Measurements from ENCODE around the gene XYLB.
A peak's percentile ranks its signal among the peaks of the same experiment; 100 is the strongest.

Gene XYLB

DNA sequence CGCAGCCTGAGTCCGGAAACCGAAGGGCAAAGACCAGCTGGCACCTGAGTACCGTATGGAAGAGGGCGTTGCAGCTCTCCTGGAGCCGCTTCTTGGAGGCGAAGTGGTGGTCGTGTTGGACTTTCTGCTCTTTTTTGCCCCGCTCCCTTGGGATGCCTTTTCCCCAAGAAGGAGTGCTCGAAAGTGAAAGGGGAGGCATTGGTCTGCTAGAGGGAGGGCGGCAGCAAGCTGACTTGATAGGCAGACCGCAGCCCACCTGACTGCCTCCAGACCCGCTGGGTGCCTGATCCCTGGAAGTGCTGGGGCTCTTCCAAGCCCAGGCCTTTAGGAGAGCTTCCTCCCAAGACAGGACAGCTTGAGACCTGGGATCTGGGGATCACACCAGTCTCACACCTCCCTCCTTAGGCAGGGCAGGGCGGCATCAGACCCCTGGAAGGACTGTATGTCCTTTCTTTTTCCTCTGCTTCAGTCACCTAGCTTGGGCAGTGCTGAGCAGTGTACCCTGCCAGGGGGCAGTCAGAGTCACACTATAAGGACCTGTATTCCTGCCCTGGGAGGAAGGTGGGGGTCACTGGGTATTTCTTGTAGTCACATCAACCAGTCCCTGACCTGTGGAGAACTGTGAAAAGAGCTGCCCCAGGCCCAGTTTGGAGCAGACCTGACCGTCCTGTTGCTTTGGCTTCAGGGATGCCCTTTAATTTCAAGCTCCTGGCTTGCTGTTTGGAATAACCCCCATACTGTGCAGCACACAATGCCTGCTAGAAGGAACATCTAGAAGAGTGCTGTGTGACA, 109.2 kb downstream of the XYLB start:
- peak overlapping the region; percentile 53 for H3K27ac ChIP-seq (ENCODE audit: poor library complexity, severe bottlenecking)
- ATAC-seq (ENCODE audit: low read depth): peak; percentile 9

DNA sequence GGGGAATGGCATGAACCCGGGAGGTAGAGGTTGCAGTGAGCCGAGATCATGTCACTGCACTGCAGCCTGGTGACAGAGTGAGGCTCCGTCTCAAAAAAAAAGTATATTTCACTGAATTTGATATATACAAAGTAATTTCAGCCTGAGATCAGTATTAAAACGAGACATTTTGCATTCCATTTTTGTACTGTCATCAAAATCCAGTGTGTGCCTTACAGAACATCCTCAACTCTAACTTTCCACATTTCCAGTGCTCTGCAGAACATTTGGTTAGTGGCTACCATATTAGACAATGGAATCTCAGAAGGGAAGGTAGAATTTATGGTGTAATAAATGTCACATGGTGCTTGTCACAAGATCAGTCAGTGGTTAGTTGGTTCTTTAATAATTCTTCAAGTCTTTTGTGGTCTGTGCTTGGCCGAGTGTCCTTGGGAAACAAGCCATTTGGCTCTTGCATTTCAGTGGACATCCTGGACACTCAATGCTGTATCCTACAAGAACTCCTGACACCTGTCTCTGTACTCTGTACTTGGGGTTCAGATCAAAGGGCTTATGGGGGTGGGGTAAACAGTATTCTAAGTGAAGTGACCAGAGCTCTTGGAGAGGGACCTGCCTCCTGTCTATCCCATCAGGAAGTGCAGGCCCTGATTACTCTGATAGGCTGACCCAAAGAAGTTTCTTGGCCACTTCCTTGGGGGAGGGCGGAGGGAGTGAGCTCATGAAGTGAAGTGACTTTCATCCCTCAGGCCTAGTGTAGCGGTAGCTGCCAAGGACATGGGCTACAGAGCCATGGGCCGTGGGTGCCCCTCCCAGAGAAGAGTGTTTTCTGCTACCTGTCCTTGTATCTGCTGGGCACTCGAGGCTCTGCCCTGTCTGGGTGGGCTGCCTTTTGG, 110.8 kb downstream of the XYLB start:
- TF ChIP-seq, protein P1, sequence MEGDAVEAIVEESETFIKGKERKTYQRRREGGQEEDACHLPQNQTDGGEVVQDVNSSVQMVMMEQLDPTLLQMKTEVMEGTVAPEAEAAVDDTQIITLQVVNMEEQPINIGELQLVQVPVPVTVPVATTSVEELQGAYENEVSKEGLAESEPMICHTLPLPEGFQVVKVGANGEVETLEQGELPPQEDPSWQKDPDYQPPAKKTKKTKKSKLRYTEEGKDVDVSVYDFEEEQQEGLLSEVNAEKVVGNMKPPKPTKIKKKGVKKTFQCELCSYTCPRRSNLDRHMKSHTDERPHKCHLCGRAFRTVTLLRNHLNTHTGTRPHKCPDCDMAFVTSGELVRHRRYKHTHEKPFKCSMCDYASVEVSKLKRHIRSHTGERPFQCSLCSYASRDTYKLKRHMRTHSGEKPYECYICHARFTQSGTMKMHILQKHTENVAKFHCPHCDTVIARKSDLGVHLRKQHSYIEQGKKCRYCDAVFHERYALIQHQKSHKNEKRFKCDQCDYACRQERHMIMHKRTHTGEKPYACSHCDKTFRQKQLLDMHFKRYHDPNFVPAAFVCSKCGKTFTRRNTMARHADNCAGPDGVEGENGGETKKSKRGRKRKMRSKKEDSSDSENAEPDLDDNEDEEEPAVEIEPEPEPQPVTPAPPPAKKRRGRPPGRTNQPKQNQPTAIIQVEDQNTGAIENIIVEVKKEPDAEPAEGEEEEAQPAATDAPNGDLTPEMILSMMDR (IDR thresholded peaks at IDR 0.05; ENCODE audit: poor library complexity, severe bottlenecking): no peak
- H3K4me3 ChIP-seq (ENCODE audit: severe bottlenecking): no peak overlapping the region
- no peaks in the 10 kb centered on the region for H3K36me3 ChIP-seq (ENCODE audit: low read depth)
- H3K9me3 ChIP-seq (ENCODE audit: severe bottlenecking): no peaks in the 10 kb centered on the region
- no peak overlapping the region for H3K27ac ChIP-seq (ENCODE audit: poor library complexity, severe bottlenecking)
- DNase-seq (ENCODE audit: low spot score) (no peak), ATAC-seq (ENCODE audit: low read depth) (no peak)
- no peaks in the 10 kb centered on the region for H3K27me3 ChIP-seq (ENCODE audit: insufficient read depth, poor library complexity, severe bottlenecking)
- H3K4me1 ChIP-seq (ENCODE audit: insufficient read depth, poor library complexity, severe bottlenecking): peaks cover 4% of the 10 kb centered on the region

More for the DNA sequence above, 109.2 kb downstream of the XYLB start:
- H3K4me3 ChIP-seq (ENCODE audit: severe bottlenecking): peak overlapping the region; percentile 92
- no peaks in the 10 kb centered on the region for H3K36me3 ChIP-seq (ENCODE audit: low read depth)
- H3K27me3 ChIP-seq (ENCODE audit: insufficient read depth, poor library complexity, severe bottlenecking): no peaks in the 10 kb centered on the region
- no peaks in the 10 kb centered on the region for H3K9me3 ChIP-seq (ENCODE audit: severe bottlenecking)
- TF ChIP-seq, protein P1 (IDR thresholded peaks at IDR 0.05; ENCODE audit: poor library complexity, severe bottlenecking): no peak
- no peak for DNase-seq (ENCODE audit: low spot score)
- peaks cover 4% of the 10 kb centered on the region for H3K4me1 ChIP-seq (ENCODE audit: insufficient read depth, poor library complexity, severe bottlenecking)

DNA sequence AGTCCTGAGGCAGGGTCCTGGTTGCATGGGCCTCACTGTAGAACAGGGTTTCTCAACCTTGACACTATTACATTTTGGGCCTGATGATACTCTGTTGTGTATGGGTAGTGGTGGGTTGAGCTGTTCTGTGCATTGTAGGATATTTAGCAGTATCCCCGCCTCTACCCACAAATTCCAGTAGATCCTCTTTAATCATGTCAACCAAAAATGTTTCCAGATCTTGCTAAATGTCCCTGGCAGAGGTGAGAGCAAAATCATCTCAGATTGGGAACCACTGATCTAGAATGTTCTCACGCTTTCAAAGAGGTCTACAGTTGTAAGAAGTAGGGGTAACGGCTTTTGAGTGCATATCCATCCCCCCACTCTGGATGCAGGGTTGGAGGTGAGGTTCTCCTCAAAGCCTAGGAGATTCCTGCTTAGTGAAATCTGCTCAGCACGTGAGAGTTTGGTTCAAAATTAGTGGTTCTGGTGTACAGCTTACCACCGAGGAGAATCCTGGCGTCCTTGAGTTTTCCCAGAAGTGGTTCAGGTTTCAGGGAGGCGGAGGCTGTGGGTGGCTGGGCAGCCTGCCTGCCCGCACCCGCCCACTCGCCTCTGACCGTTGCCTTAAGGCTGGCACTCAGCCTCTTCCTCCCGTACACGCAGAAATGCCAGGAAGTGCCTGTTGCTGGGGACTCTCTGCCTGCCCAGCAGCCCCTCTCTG, 112.4 kb downstream of the XYLB start:
- H3K36me3 ChIP-seq (ENCODE audit: low read depth): no peaks in the 10 kb centered on the region
- peak overlapping the region; percentile 18 for H3K27ac ChIP-seq (ENCODE audit: poor library complexity, severe bottlenecking)
- H3K4me3 ChIP-seq (ENCODE audit: severe bottlenecking): no peak overlapping the region
- ATAC-seq (ENCODE audit: low read depth) (peak; percentile 75), DNase-seq (ENCODE audit: low spot score) (no peak)
- H3K9me3 ChIP-seq (ENCODE audit: severe bottlenecking): no peaks in the 10 kb centered on the region
- TF ChIP-seq, protein P1 (IDR thresholded peaks at IDR 0.05; ENCODE audit: poor library complexity, severe bottlenecking): no peak
- H3K27me3 ChIP-seq (ENCODE audit: insufficient read depth, poor library complexity, severe bottlenecking): no peaks in the 10 kb centered on the region
- H3K4me1 ChIP-seq (ENCODE audit: insufficient read depth, poor library complexity, severe bottlenecking): peaks cover 4% of the 10 kb centered on the region

DNA sequence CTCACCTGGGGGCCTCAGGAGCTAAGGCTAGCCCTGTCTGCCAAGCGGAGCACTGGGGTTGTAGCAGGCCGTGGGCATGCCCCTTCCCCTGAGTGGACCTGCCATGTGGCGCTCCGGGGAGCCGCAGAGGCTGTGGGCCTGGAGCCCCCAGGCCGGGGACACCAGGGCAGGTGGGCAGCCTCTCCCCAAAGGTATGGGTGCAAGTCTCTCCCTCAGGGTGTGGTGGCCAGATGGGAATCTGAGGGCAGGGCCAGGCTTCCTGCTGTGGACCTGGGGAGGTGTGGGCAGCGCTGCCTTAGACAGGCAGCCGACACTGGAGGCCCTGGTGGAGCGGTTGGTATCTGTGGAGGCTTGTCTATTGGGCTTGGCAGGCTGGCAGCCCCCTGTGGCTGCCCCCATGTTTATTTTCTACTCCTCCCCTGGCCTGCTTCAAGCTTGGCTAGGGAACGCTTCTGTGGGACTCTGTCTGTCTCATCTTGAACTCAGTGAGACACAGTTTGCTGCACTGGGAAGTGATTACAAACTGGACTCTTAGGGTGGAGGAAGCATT, 113.0 kb downstream of the XYLB start:
- TF ChIP-seq, protein P1 (IDR thresholded peaks at IDR 0.05; ENCODE audit: poor library complexity, severe bottlenecking): no peak
- H3K27me3 ChIP-seq (ENCODE audit: insufficient read depth, poor library complexity, severe bottlenecking): no peaks in the 10 kb centered on the region
- ATAC-seq (ENCODE audit: low read depth) (no peak), DNase-seq (ENCODE audit: low spot score) (no peak)
- no peaks in the 10 kb centered on the region for H3K9me3 ChIP-seq (ENCODE audit: severe bottlenecking)
- peak overlapping the region; percentile 10 for H3K4me3 ChIP-seq (ENCODE audit: severe bottlenecking)
- peaks cover 4% of the 10 kb centered on the region for H3K4me1 ChIP-seq (ENCODE audit: insufficient read depth, poor library complexity, severe bottlenecking)
- H3K27ac ChIP-seq (ENCODE audit: poor library complexity, severe bottlenecking): peak overlapping the region; percentile 18
- H3K36me3 ChIP-seq (ENCODE audit: low read depth): no peaks in the 10 kb centered on the region
